Esophagus muscularis mucosa (tissue), 4 donors: ENCODE measurements around the gene KPNA4. TPM values are rescaled to one million over a fixed set of nuclear protein-coding genes. Genes with fewer than 3 reads are reported as not detected.

Source experiments
- DNase-seq: peaks from one replicate; pipeline ENCODE4 v3.0.0-alpha.2; 2017; ENCODE audit errors: extremely low spot score
- H3K27ac ChIP-seq, 4 donors: fragments of 200-600 bp; sonication (generic); replicated peaks in 1 of 4; 1 replicate in 3 of 4; 2 replicates in 1 of 4; pipeline ENCODE4 v1.5.1; 2016 to 2019; ENCODE audit warnings: mild to moderate bottlenecking in 1 of 4
- H3K27me3 ChIP-seq, 4 donors: fragments of 200-600 bp; sonication (generic); one replicate each; pipeline versions ENCODE4 v1.5.1 to v1.6.0; 2016 to 2019
- H3K36me3 ChIP-seq, 4 donors: fragments of 200-600 bp; sonication (generic); one replicate each; pipeline ENCODE4 v1.5.1; 2016 to 2019
- H3K4me1 ChIP-seq, 4 donors: fragments of 200-600 bp; sonication (generic); one replicate each; pipeline ENCODE4 v1.5.1; 2016 to 2019
- H3K4me3 ChIP-seq, 4 donors: fragments of 200-600 bp; sonication (generic); 1 replicate in 2 of 4; 2 replicates in 2 of 4; pipeline ENCODE4 v1.5.1; 2016 to 2019; ENCODE audit warnings: mild to moderate bottlenecking in 4 of 4, moderate library complexity in 1 of 4
- H3K9me3 ChIP-seq, 4 donors: fragments of 200-600 bp; sonication (generic); 1 replicate in 3 of 4; 2 replicates in 1 of 4; pipeline ENCODE4 v1.5.1; 2016 to 2019
- CTCF ChIP-seq, 3 experiments: fragments of 200-600 bp in 2 of 3; fragments of 450-650 bp in 1 of 3; sonication (generic) in 2 of 3; IDR thresholded peaks; one replicate each; pipeline ENCODE4 v1.5.1; 2017 to 2019; ENCODE audit warnings: antibody characterized with exemption in 3 of 3, mild to moderate bottlenecking in 2 of 3, moderate library complexity in 1 of 3
- EP300 ChIP-seq: sonication (generic); formaldehyde crosslinking; IDR thresholded peaks from one replicate; pipeline ENCODE4 v1.6.1; 2017; ENCODE audit warnings: antibody characterized with exemption
- POLR2A ChIP-seq: fragments of 450-650 bp; IDR thresholded peaks from one replicate; pipeline ENCODE4 v1.6.1; 2017; ENCODE audit warnings: antibody characterized with exemption, moderate library complexity, mild to moderate bottlenecking, low read depth
- POLR2AphosphoS5 ChIP-seq, 2 donors: sonication (generic); formaldehyde crosslinking; IDR thresholded peaks; one replicate each; pipeline ENCODE4 v1.6.1; 2017; ENCODE audit warnings: antibody characterized with exemption in 2 of 2
- WGBS: methylation state at CpG from one replicate; pipeline ENCODE4 v1.1.5; 2018; 5-methylcytosine and 5-hydroxymethylcytosine counted together
- intact Hi-C: fragments of 100-400 bp; cut with DNase I; formaldehyde crosslinking; loops from one replicate; pipeline ENCODE4 v1.15.1; 2023
- total RNA-seq, 4 donors: library from RNA; depleted of rRNA; stranded (reverse); fragments of >200 nt; gene quantifications; one replicate each; pipeline versions ENCODE4 v1.1.0 to v1.2.1, GENCODE V29; 2016

KPNA4 gene
- total RNA-seq, 4 donors from 2014 or later, result 48.2 to 60.6 (median 55.3) TPM

DNA sequence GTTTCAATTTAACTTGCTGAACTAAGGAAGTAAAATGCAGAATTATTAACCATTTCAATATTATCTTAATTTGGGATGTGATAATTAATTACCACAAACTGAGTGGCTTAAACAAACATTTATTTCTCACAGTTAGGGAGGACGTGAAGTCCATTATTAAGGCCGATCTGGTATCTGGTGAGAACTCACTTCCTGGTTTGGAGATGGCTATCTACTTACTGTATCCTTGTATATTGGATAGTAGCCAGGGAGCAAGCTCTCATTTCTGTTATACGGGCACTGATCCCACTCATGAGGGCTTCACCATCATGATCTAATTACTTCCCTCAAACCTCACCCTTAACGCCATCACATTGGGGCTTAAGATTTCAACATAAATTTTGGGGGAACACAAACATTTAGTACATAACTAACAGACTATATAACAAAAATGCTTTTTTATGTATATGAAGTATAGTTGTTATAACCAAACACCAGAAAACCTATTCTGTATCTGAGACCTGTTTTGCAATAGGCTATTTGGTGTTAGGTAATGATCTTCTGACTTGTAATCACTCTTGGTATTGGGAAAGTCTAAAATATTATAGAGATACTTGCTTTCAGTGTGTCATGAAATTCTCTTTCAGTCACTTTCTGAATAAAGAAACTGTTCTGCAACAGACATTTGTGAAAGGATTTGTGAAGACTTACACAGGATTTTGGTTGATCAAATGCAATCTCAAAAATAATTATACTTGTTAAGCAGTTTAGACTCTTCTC lies 4.7 kb upstream of the KPNA4 start:
- Histone ChIP-seq H3K4me3 (no peak overlapping the region), H3K27ac (no peak overlapping the region), H3K27me3 (no peaks in the 10 kb centered on the region), H3K36me3 (peaks cover 0 to 8% (median 3%) of the 10 kb centered on the region in 4 donors), H3K9me3 (no peaks in the 10 kb centered on the region), H3K4me1 (peaks cover 6 to 17% (median 12%) of the 10 kb centered on the region in 4 donors)
- no peak for TF ChIP-seq CTCF (IDR thresholded peaks at IDR 0.05)
- TF ChIP-seq POLR2AphosphoS5 (IDR thresholded peaks at IDR 0.05), result no peak
- no peak for TF ChIP-seq POLR2A
- TF ChIP-seq EP300, result no peak
- DNase-seq, result no peak
- intact Hi-C loops, result loop anchor here (5.0 to 10.0 kb wide), 2 partner anchors 165 to 187 kb away; partner anchors contain the start of gene PPM1L
- WGBS, result 77% methylated on average over 4 of the region's 4 CpGs

DNA sequence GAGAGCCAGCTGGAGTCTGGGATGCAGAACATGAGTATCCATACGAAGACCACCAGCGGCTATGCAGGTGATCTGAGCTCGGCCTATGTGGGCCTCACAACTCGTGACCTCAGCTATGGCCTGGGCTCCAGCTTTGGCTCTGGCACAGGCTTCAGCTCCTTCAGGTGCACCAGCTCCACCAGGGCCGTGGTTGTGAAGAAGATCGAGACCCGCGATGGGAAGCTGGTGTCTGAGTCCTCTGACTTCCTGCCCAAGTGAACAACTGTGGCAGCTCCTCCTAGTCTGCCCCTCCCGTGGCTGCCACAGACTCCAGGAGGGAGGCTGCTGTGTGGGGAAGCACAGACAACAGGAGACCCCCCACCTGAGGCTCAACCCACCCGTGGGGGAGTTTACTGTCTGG lies 3.6 kb upstream of the KPNA4 start:
- DNase-seq, result no peak
- 86% methylated on average over 3 of the region's 10 CpGs for WGBS
- Histone ChIP-seq H3K36me3 (peaks cover 0 to 8% (median 3%) of the 10 kb centered on the region in 4 donors), H3K4me3 (no peak overlapping the region), H3K27me3 (no peaks in the 10 kb centered on the region), H3K4me1 (peaks cover 9 to 22% (median 15%) of the 10 kb centered on the region in 4 donors), H3K27ac (no peak overlapping the region), H3K9me3 (no peaks in the 10 kb centered on the region)
- intact Hi-C loops, result loop anchor here (5.0 to 10.0 kb wide), 2 partner anchors 164 to 188 kb away; partner anchors contain the start of gene PPM1L
- TF ChIP-seq POLR2A (no peak), CTCF (IDR thresholded peaks at IDR 0.05) (no peak), EP300 (no peak), POLR2AphosphoS5 (IDR thresholded peaks at IDR 0.05) (no peak)

DNA sequence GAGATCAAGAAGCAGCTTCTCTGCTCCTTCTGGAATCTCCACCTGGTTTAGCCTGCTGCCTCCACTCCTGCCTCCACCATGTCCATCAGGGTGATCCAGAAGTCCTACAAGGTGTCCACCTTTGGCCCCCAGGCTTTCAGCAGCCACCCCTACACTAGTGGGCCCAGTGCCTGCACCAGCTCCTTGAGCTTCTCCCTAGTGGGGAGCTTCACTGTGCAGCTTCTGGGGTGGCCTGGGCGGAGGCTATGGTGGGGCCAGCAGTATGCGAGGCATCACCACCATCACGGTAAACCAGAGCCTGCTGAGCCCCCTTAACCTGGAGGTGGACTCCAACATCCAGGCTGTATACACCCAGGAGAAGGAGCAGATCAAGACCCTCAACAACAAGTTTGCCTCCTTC lies 2.4 kb upstream of the KPNA4 start:
- no peaks in the 10 kb centered on the region for H3K27me3 ChIP-seq
- no peak overlapping the region for H3K4me3 ChIP-seq
- DNase-seq, result no peak
- peaks cover 21 to 34% (median 27%) of the 10 kb centered on the region in 4 donors for H3K4me1 ChIP-seq
- H3K27ac ChIP-seq, result no peak overlapping the region
- H3K9me3 ChIP-seq, result no peaks in the 10 kb centered on the region
- TF ChIP-seq EP300 (no peak), POLR2A (no peak), POLR2AphosphoS5 (IDR thresholded peaks at IDR 0.05) (no peak), CTCF (IDR thresholded peaks at IDR 0.05) (no peak)
- WGBS, result no CpG with 5 or more reads among the region's 3 CpGs
- intact Hi-C loops, result loop anchor here (5.0 to 10.0 kb wide), 2 partner anchors 163 to 190 kb away; partner anchors contain the start of gene PPM1L
- H3K36me3 ChIP-seq, result peaks cover 0 to 8% (median 3%) of the 10 kb centered on the region in 4 donors

GRCh38 chr3:160566499-160566898 lies 1.1 kb upstream of the KPNA4 start:
- Histone ChIP-seq H3K27me3 (no peaks in the 10 kb centered on the region), H3K27ac (peak overlapping the region; percentile 98 to 99 (median 99)), H3K9me3 (no peaks in the 10 kb centered on the region), H3K36me3 (peaks cover 0 to 8% (median 3%) of the 10 kb centered on the region in 4 donors), H3K4me1 (peaks cover 34 to 47% (median 40%) of the 10 kb centered on the region in 4 donors), H3K4me3 (peak overlapping the region; percentile 85 to 96 (median 90))
- TF ChIP-seq POLR2AphosphoS5 (IDR thresholded peaks at IDR 0.05) (no peak), EP300 (no peak), CTCF (IDR thresholded peaks at IDR 0.05) (no peak), POLR2A (no peak)
- no peak for DNase-seq
- intact Hi-C loops, result loop anchor here (5.0 to 10.0 kb wide), 2 partner anchors 162 to 191 kb away; partner anchors contain the start of gene PPM1L
- WGBS, result 19% methylated on average over 10 of the region's 10 CpGs
